Measurements from ENCODE around the gene DPP6. TPM values are rescaled to one million over a fixed set of nuclear protein-coding genes. Genes with fewer than 3 reads are reported as not detected.

The DPP6 gene
- total and polyA plus RNA-seq, 2 donors (not counting 1 experiment from before 2014, with no cell fraction given): not detected

GRCh38 chr7:154852205-154852604, 800.0 kb downstream of the DPP6 start:
- intact Hi-C loops (cut with micrococcal nuclease): no loop called here
- Mint-ChIP-seq H3K9me3 (ENCODE audit: insufficient read depth) (peaks cover 5% of the 10 kb centered on the region), H3K27me3 (peaks cover 11% of the 10 kb centered on the region), H3K4me1 (no peaks in the 10 kb centered on the region), H3K4me3 (no peak overlapping the region), H3K27ac (no peak overlapping the region)
- whole genome bisulfite sequencing (ENCODE audit: insufficient coverage): 100% methylated on average over 4 of the region's 4 CpGs
- H3K36me3 ChIP-seq (replicated peaks in 1 of 2; ENCODE audit: control extremely low read depth in 1 of 2, control insufficient read depth in 1 of 2, extremely low read depth in 1 of 2, insufficient read depth in 2 of 2, low read length in 1 of 2): no peaks in the 10 kb centered on the region
- no peaks in the 10 kb centered on the region for H4K20me1 ChIP-seq (ENCODE audit: control insufficient read depth, insufficient read depth, low read length, poor library complexity, severe bottlenecking)
- no peak overlapping the region for H3K9ac ChIP-seq (ENCODE audit: low read length)
- no peak overlapping the region for H3K4me3 ChIP-seq (ENCODE audit: control extremely low read depth in 1 of 5, extremely low read depth in 1 of 5, insufficient read depth in 1 of 5, low read depth in 2 of 5, low read length in 4 of 5)
- ChIA-PET POLR2A (no interaction called here), CTCF (no interaction called here)
- H3K9me3 ChIP-seq (ENCODE audit: control extremely low read depth in 1 of 3, control insufficient read depth in 2 of 3, insufficient read depth in 1 of 3, low read length in 2 of 3): peaks cover 0 to 9% (median 0%) of the 10 kb centered on the region in 3 donors
- no peak overlapping the region for H3K27ac ChIP-seq (ENCODE audit: low read length in 2 of 2)
- no peaks in the 10 kb centered on the region for H3K79me2 ChIP-seq (ENCODE audit: control insufficient read depth, insufficient read depth, low read length)
- H3K4me1 ChIP-seq (ENCODE audit: control insufficient read depth in 2 of 2, insufficient read depth in 2 of 2, low read length in 2 of 2): no peaks in the 10 kb centered on the region
- DNase-seq (no peak), ATAC-seq (ENCODE audit: low read depth) (no peak)
- H2AFZ ChIP-seq (ENCODE audit: insufficient read depth, low read depth, low read length, poor library complexity, severe bottlenecking): no peak overlapping the region
- H3K4me2 ChIP-seq (replicated peaks; ENCODE audit: low read depth, low read length, poor library complexity, severe bottlenecking): no peak overlapping the region
- TF ChIP-seq EZH2 (IDR thresholded peaks at IDR 0.05; ENCODE audit: borderline replicate concordance, insufficient read depth, low read depth, low read length, poor library complexity, severe bottlenecking): no peak
- TF ChIP-seq, protein P1, sequence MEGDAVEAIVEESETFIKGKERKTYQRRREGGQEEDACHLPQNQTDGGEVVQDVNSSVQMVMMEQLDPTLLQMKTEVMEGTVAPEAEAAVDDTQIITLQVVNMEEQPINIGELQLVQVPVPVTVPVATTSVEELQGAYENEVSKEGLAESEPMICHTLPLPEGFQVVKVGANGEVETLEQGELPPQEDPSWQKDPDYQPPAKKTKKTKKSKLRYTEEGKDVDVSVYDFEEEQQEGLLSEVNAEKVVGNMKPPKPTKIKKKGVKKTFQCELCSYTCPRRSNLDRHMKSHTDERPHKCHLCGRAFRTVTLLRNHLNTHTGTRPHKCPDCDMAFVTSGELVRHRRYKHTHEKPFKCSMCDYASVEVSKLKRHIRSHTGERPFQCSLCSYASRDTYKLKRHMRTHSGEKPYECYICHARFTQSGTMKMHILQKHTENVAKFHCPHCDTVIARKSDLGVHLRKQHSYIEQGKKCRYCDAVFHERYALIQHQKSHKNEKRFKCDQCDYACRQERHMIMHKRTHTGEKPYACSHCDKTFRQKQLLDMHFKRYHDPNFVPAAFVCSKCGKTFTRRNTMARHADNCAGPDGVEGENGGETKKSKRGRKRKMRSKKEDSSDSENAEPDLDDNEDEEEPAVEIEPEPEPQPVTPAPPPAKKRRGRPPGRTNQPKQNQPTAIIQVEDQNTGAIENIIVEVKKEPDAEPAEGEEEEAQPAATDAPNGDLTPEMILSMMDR (IDR thresholded peaks at IDR 0.05): no peak
- no peaks in the 10 kb centered on the region for H3K27me3 ChIP-seq (replicated peaks in 1 of 4; ENCODE audit: control extremely low read depth in 1 of 4, control insufficient read depth in 3 of 4, insufficient read depth in 4 of 4, low read length in 3 of 4)

GRCh38 chr7:154853063-154853726, 801.0 kb downstream of the DPP6 start:
- Mint-ChIP-seq H3K9me3 (ENCODE audit: insufficient read depth) (peaks cover 5% of the 10 kb centered on the region), H3K27ac (no peak overlapping the region), H3K27me3 (peaks cover 5% of the 10 kb centered on the region), H3K4me3 (no peak overlapping the region), H3K4me1 (no peaks in the 10 kb centered on the region)
- DNase-seq: no peak
- ChIA-PET CTCF (no interaction called here), POLR2A (no interaction called here)
- intact Hi-C loops (cut with micrococcal nuclease): no loop called here
- Histone ChIP-seq H3K27ac (ENCODE audit: low read length in 2 of 2) (no peak overlapping the region), H3K9me3 (ENCODE audit: control extremely low read depth in 1 of 3, control insufficient read depth in 2 of 3, insufficient read depth in 1 of 3, low read length in 2 of 3) (peaks cover 0 to 9% (median 0%) of the 10 kb centered on the region in 3 donors), H3K9ac (ENCODE audit: low read length) (no peak overlapping the region), H3K4me3 (ENCODE audit: control extremely low read depth in 1 of 5, extremely low read depth in 1 of 5, insufficient read depth in 1 of 5, low read depth in 2 of 5, low read length in 4 of 5) (no peak overlapping the region), H3K79me2 (ENCODE audit: control insufficient read depth, insufficient read depth, low read length) (no peaks in the 10 kb centered on the region), H4K20me1 (ENCODE audit: control insufficient read depth, insufficient read depth, low read length, poor library complexity, severe bottlenecking) (no peaks in the 10 kb centered on the region), H3K27me3 (replicated peaks in 1 of 4; ENCODE audit: control extremely low read depth in 1 of 4, control insufficient read depth in 3 of 4, insufficient read depth in 4 of 4, low read length in 3 of 4) (no peaks in the 10 kb centered on the region), H2AFZ (ENCODE audit: insufficient read depth, low read depth, low read length, poor library complexity, severe bottlenecking) (no peak overlapping the region), H3K4me1 (ENCODE audit: control insufficient read depth in 2 of 2, insufficient read depth in 2 of 2, low read length in 2 of 2) (no peaks in the 10 kb centered on the region), H3K36me3 (replicated peaks in 1 of 2; ENCODE audit: control extremely low read depth in 1 of 2, control insufficient read depth in 1 of 2, extremely low read depth in 1 of 2, insufficient read depth in 2 of 2, low read length in 1 of 2) (no peaks in the 10 kb centered on the region), H3K4me2 (replicated peaks; ENCODE audit: low read depth, low read length, poor library complexity, severe bottlenecking) (no peak overlapping the region)
- ATAC-seq (ENCODE audit: low read depth): no peak
- TF ChIP-seq EZH2 (IDR thresholded peaks at IDR 0.05; ENCODE audit: borderline replicate concordance, insufficient read depth, low read depth, low read length, poor library complexity, severe bottlenecking): no peak
- TF ChIP-seq, protein P1 (IDR thresholded peaks at IDR 0.05): no peak
- 91% methylated on average over 6 of the region's 8 CpGs for WGBS (ENCODE audit: insufficient coverage)

Measured in B cell (primary cell).